ENCODE data around the gene RASA1. TPM values are rescaled to one million over a fixed set of nuclear protein-coding genes. Genes with fewer than 3 reads are reported as not detected.
A peak's percentile ranks its signal among the peaks of the same experiment; 100 is the strongest.

Gene RASA1
- total RNA-seq (10 to 100 TPM; 24.1 to 54.0 (median 46.2) TPM), polyA plus RNA-seq (10 to 100 TPM; 13.4 to 13.7 (median 13.7) TPM)
- long read RNA-seq, donor 1, partial matches to known transcripts: 18 of 37 reads
- long read RNA-seq, donor 1, other reads (novel, unspliced or antisense): 16 of 37 reads
- long read RNA-seq, donor 2, partial matches to known transcripts: 5 of 18 reads
- long read RNA-seq, donor 2, other reads (novel, unspliced or antisense): 12 of 18 reads

DNA sequence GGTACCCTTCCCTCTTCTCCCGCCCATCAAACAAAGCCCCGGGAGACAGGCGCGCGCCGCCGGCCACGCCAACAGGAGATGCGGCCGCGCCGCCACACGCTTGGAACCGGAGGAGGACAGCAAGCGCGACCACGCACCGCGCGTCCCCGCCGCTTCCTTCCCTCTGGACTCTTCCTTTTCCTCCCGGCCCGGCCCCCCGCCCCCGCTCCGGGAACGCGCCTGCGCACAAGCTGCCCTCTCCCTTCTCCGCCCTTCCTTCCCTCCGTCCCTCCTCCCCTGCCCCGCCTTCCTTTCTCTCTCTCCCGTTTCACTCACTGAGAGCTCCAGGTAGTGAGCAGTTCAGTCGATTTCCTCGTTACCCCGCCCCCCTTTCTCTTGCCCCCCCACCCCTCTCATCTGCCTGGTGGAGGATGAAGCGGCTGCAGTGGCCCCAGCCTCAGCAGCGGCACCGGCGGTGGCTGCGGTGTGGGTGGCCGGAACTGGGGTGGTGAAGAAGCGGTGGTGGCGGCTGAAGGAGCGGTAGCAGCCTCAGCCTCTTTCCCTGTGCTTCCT, at the start of gene RASA1:
RASA1 (plus strand) TSS at position 310 of the 552 bp plus-strand sequence. CDS start 569 bp downstream, outside the sequence.
- peak; percentile 97 for DNase-seq
- Histone ChIP-seq H3K36me3 (peaks cover 0 to 15% (median 0%) of the 10 kb centered on the region in 6 donors), H3K4me1 (peaks cover 23 to 52% (median 45%) of the 10 kb centered on the region in 6 donors), H3K27ac (peak within 1 kb of the TSS; percentile 86 to 97 (median 92)), H3K27me3 (replicated peaks in 1 of 7) (no peaks in the 10 kb centered on the region), H3K4me3 (peak within 1 kb of the TSS; percentile 86 to 99 (median 96)), H3K9me3 (no peaks in the 10 kb centered on the region)
- 0 to 1% (median 0%) methylated on average over 40 to 46 of the region's 46 CpGs for WGBS, 5 donors
- TF ChIP-seq, protein P1, sequence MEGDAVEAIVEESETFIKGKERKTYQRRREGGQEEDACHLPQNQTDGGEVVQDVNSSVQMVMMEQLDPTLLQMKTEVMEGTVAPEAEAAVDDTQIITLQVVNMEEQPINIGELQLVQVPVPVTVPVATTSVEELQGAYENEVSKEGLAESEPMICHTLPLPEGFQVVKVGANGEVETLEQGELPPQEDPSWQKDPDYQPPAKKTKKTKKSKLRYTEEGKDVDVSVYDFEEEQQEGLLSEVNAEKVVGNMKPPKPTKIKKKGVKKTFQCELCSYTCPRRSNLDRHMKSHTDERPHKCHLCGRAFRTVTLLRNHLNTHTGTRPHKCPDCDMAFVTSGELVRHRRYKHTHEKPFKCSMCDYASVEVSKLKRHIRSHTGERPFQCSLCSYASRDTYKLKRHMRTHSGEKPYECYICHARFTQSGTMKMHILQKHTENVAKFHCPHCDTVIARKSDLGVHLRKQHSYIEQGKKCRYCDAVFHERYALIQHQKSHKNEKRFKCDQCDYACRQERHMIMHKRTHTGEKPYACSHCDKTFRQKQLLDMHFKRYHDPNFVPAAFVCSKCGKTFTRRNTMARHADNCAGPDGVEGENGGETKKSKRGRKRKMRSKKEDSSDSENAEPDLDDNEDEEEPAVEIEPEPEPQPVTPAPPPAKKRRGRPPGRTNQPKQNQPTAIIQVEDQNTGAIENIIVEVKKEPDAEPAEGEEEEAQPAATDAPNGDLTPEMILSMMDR (IDR thresholded peaks at IDR 0.05 in 8 of 11, conservative IDR thresholded peaks at IDR 0.05 in 3 of 11): peak in 3 of 11 experiments; percentile 12 to 17 (median 14)
- peak; percentile 91 to 95 (median 92) for TF ChIP-seq POLR2AphosphoS5 (IDR thresholded peaks at IDR 0.05)
- peak; percentile 29 to 49 (median 36) for TF ChIP-seq POLR2A (IDR thresholded peaks at IDR 0.05)
- intact Hi-C loops (cut with DNase I; ENCODE audit: low total_unique reads): no loop called here

DNA sequence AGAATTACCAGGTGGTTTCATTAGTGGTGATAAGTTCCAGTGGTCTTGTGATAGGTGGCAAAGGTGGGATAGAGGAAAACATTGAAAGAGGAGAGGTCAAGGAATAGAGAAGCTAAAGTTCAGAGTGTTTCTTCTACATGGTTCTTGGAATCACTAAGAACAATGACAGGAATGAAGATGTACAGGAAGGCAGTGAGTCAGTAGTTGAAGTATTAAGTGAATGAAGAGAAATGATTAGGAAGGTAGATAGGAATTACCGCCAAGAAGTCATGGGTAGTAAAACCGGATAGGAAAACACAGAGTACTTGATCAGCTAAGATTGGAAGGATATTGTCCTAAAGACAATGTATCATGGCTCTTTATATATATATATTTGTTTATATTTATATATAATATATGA, 37.9 kb upstream of the RASA1 start:
- Histone ChIP-seq H3K36me3 (no peaks in the 10 kb centered on the region), H3K27me3 (replicated peaks in 1 of 7) (no peaks in the 10 kb centered on the region), H3K9me3 (no peaks in the 10 kb centered on the region), H3K4me3 (no peak overlapping the region), H3K4me1 (no peaks in the 10 kb centered on the region), H3K27ac (no peak overlapping the region)
- DNase-seq: no peak
- 85 to 95% (median 93%) methylated on average over 2 of the region's 2 CpGs for WGBS, 5 donors
- intact Hi-C loops (cut with DNase I; ENCODE audit: low total_unique reads): no loop called here
- TF ChIP-seq POLR2A (IDR thresholded peaks at IDR 0.05) (no peak), POLR2AphosphoS5 (IDR thresholded peaks at IDR 0.05) (no peak)
- TF ChIP-seq, protein P1 (IDR thresholded peaks at IDR 0.05 in 8 of 11, conservative IDR thresholded peaks at IDR 0.05 in 3 of 11): no peak

DNA sequence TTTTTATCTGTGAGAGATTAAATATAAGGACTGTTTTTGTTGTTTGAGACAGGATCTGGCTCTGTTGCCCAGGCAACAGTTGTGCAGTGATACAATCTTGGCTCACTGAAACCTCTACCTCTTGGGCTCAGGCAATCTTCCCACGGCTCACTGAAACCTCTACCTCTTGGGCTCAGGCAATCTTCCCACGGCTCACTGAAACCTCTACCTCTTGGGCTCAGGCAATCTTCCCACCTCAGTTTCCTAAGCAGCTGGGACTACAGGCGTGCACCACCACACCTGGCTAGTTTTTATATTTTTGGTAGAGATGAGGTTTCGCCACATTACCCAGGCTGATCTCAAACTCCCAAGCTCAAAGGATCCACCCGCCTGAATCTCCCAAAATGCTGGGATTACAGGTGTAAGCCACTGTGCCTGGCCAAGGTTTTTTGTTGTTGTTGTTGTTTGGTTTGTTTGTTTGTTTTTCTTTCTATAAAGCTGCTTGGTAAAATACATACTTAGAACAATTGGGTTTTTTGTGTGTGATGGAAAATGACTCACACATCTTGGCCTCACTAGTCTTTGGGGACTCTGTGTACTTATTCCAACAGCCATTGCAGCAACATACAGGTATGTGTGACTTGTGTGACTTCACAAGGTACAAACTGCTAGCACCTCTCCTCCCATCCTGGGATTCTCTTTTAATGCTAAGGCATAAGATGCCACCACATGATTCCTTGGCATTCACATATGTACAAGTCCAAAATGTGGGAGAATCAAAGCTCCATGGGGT, 36.5 kb upstream of the RASA1 start:
- WGBS, 5 donors: 74 to 80% (median 77%) methylated on average over 5 of the region's 5 CpGs
- Histone ChIP-seq H3K27me3 (replicated peaks in 1 of 7) (no peaks in the 10 kb centered on the region), H3K4me1 (no peaks in the 10 kb centered on the region), H3K4me3 (no peak overlapping the region), H3K36me3 (no peaks in the 10 kb centered on the region), H3K27ac (no peak overlapping the region), H3K9me3 (no peaks in the 10 kb centered on the region)
- no peak for DNase-seq
- intact Hi-C loops (cut with DNase I; ENCODE audit: low total_unique reads): no loop called here
- TF ChIP-seq POLR2AphosphoS5 (IDR thresholded peaks at IDR 0.05) (no peak), POLR2A (IDR thresholded peaks at IDR 0.05) (no peak)
- TF ChIP-seq, protein P1 (IDR thresholded peaks at IDR 0.05 in 8 of 11, conservative IDR thresholded peaks at IDR 0.05 in 3 of 11): no peak

DNA sequence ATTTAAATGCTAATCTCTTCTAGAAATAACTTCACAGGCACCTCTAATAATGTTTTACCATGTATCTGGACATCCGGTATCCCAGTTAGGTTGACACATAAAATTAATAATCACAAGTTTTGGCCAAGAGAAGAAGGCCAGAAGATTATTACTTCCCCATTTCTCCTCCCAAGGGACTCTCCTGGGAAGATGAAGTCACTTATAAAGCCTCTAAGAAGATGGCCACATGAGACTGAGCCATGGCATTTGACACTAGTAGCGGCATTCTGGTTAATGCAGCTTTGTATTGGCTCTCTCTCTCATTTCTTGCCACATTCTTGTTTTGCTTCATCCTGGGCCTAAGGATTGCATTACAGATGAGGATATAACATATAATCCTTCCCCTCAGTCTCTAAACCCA, 34.5 kb upstream of the RASA1 start:
- no peaks in the 10 kb centered on the region for H3K4me1 ChIP-seq
- intact Hi-C loops (cut with DNase I; ENCODE audit: low total_unique reads): no loop called here
- H3K36me3 ChIP-seq: no peaks in the 10 kb centered on the region
- no peaks in the 10 kb centered on the region for H3K27me3 ChIP-seq (replicated peaks in 1 of 7)
- 86 to 98% (median 91%) methylated on average over 2 of the region's 2 CpGs for WGBS, 5 donors
- H3K4me3 ChIP-seq: no peak overlapping the region
- no peaks in the 10 kb centered on the region for H3K9me3 ChIP-seq
- no peak for DNase-seq
- TF ChIP-seq POLR2A (IDR thresholded peaks at IDR 0.05) (no peak), POLR2AphosphoS5 (IDR thresholded peaks at IDR 0.05) (no peak)
- TF ChIP-seq, protein P1 (IDR thresholded peaks at IDR 0.05 in 8 of 11, conservative IDR thresholded peaks at IDR 0.05 in 3 of 11): no peak
- H3K27ac ChIP-seq: no peak overlapping the region

Data from spleen (tissue), 13 donors.